ENCODE results near the gene G6PC1. TPM values are rescaled to one million over a fixed set of nuclear protein-coding genes. Genes with fewer than 3 reads are reported as not detected.
A peak's percentile ranks its signal among the peaks of the same experiment; 100 is the strongest.

G6PC1 gene
- total and polyA plus RNA-seq, 2 of the 13 experiments (the other 11 are each of a cell fraction or from before 2014, with no cell fraction given): 1.7 to 37.9 TPM

- TF ChIP-seq ETV6 (CRISPR knock-in tag; conservative IDR thresholded peaks at IDR 0.05) (no peak), ZNF30 (CRISPR knock-in tag; IDR thresholded peaks at IDR 0.05) (no peak), ZSCAN5A (CRISPR knock-in tag; IDR thresholded peaks at IDR 0.05; ENCODE audit: borderline replicate concordance) (no peak), NCOA1 (CRISPR knock-in tag; IDR thresholded peaks at IDR 0.05) (no peak), NCOR1 (IDR thresholded peaks at IDR 0.05; ENCODE audit: borderline replicate concordance, low read length) (peak; percentile 51; the same call in 1 of the 2 replicates), RARG (CRISPR knock-in tag; IDR thresholded peaks at IDR 0.05; ENCODE audit: low read depth) (no peak), ZNF224 (CRISPR knock-in tag; IDR thresholded peaks at IDR 0.05) (no peak), SMARCE1 (IDR thresholded peaks at IDR 0.05; ENCODE audit: borderline replicate concordance) (no peak), RXRB (CRISPR knock-in tag; IDR thresholded peaks at IDR 0.05; ENCODE audit: borderline replicate concordance) (peak; percentile 96), ZFP90 (CRISPR knock-in tag; IDR thresholded peaks at IDR 0.05; ENCODE audit: borderline replicate concordance) (0 out of 2 replicates have a peak, but pooled peaks have one; percentile 47), HIC2 (CRISPR knock-in tag; IDR thresholded peaks at IDR 0.05; ENCODE audit: low read depth) (0 out of 2 replicates have a peak, but pooled peaks have one; percentile 36), AKAP8 (CRISPR knock-in tag; IDR thresholded peaks at IDR 0.05) (no peak), NFYC (CRISPR knock-in tag; IDR thresholded peaks at IDR 0.05) (no peak), TBX2 (CRISPR knock-in tag; IDR thresholded peaks at IDR 0.05; ENCODE audit: borderline replicate concordance) (no peak; the same call in 1 of the 2 replicates), ZNF205 (CRISPR knock-in tag; IDR thresholded peaks at IDR 0.05) (no peak), RARA (CRISPR knock-in tag; IDR thresholded peaks at IDR 0.05) (peak; percentile 94), NR0B2 (CRISPR knock-in tag; IDR thresholded peaks at IDR 0.05) (no peak), GLI4 (CRISPR knock-in tag; IDR thresholded peaks at IDR 0.05; ENCODE audit: borderline replicate concordance) (no peak), TEAD3 (CRISPR knock-in tag; optimal IDR thresholded peaks at IDR 0.05; ENCODE audit: borderline replicate concordance) (peak; percentile 63), PHF5A (CRISPR knock-in tag; IDR thresholded peaks at IDR 0.05; ENCODE audit: low read depth, unreplicated experiment) (no peak), ZNF549 (CRISPR knock-in tag; IDR thresholded peaks at IDR 0.05) (no peak), RFX5 (IDR thresholded peaks at IDR 0.05; ENCODE audit: low read depth, low read length) (no peak), FOXP1 (IDR thresholded peaks at IDR 0.05) (no peak), FOXP1 (CRISPR knock-in tag; IDR thresholded peaks at IDR 0.05) (0 out of 2 replicates have a peak, but pooled peaks have one; percentile 32), ZNF503 (CRISPR knock-in tag; IDR thresholded peaks at IDR 0.05) (0 out of 2 replicates have a peak, but pooled peaks have one; percentile 44), RFX1 (IDR thresholded peaks at IDR 0.05) (no peak), EP300 (IDR thresholded peaks at IDR 0.05; ENCODE audit: low read depth in 2 of 2, low read length in 2 of 2) (peak in 1 of 2 experiments; percentile 61; a peak in 1 of 4 replicates), EP300 (CRISPR knock-in tag; IDR thresholded peaks at IDR 0.05; ENCODE audit: borderline replicate concordance) (no peak)
Observed at GRCh38 chr17:42898147-42898811, 2.3 kb upstream of the G6PC1 start (continued).

All from HepG2 (cell line).